ENCODE measurements around the gene BPIFB4. TPM values are rescaled to one million over a fixed set of nuclear protein-coding genes. Genes with fewer than 3 reads are reported as not detected.

Gene BPIFB4
- total and polyA plus RNA-seq, 2 of the 4 experiments (the other 2 are of a cell fraction) = not detected

DNA sequence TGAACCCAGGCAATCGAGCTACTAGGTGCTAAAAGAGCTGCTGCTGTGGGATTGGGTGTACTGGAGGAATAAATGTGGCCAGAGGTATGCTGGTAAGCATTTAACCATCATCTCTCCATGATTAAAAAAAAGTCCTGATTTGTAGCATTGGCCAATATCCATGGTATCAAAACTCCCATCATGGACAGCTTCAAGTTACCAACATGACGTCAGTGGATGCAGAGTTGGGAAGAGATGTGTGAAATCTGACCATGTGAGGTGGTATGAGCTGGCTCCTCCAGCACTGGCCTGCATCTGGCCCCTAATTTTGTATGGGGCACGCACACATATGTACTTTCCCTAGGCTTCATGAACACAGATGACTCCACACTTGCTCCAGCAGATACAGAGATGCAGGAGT, 11.7 kb downstream of the BPIFB4 start:
- dilution Hi-C loops (cut with HindIII; ENCODE audit: low sequenced_read_pairs, unreplicated experiment) = no loop called here

More for the DNA sequence above, 11.7 kb downstream of the BPIFB4 start:
- Histone ChIP-seq H3K27me3 (ENCODE audit: control insufficient read depth, insufficient read depth, low read length) (no peaks in the 10 kb centered on the region; the same call in none of the 2 replicates), H2BK20ac (ENCODE audit: low read depth, low read length) (no peak overlapping the region), H4K91ac (ENCODE audit: insufficient read depth, low read depth, low read length) (no peak overlapping the region), H2AK5ac (ENCODE audit: low read depth, low read length) (no peak overlapping the region), H3K4me1 (ENCODE audit: control insufficient read depth, insufficient read depth, low read length) (no peaks in the 10 kb centered on the region), H3K23ac (ENCODE audit: low read depth, low read length) (no peak overlapping the region), H3K4ac (ENCODE audit: low read depth, low read length) (no peak overlapping the region), H3K36me3 (ENCODE audit: control insufficient read depth, insufficient read depth, low read length) (no peaks in the 10 kb centered on the region), H2AFZ (replicated peaks; ENCODE audit: low read length, poor library complexity) (peak overlapping the region; percentile 51), H2BK5ac (ENCODE audit: low read depth, low read length, poor library complexity, severe bottlenecking) (no peak overlapping the region), H4K8ac (ENCODE audit: low read depth in 2 of 2, low read length in 2 of 2) (no peak overlapping the region), H3K4me2 (ENCODE audit: low read depth, low read length) (no peak overlapping the region), H3K27ac (ENCODE audit: insufficient read depth, low read length) (no peak overlapping the region), H2BK15ac (ENCODE audit: low read depth, low read length) (no peak overlapping the region), H2AK9ac (replicated peaks; ENCODE audit: low read depth, low read length, poor library complexity) (no peak overlapping the region), H3K9ac (ENCODE audit: low read depth, low read length) (no peak overlapping the region), H2BK120ac (ENCODE audit: low read depth, low read length) (no peak overlapping the region), H3K9me1 (ENCODE audit: insufficient read depth, low read length) (no peaks in the 10 kb centered on the region), H3K4me3 (ENCODE audit: insufficient read depth, low read depth, low read length) (no peak overlapping the region), H3K9me3 (ENCODE audit: control insufficient read depth, insufficient read depth, low read length) (no peaks in the 10 kb centered on the region), H4K20me1 (ENCODE audit: insufficient read depth, low read length) (no peaks in the 10 kb centered on the region), H3K56ac (ENCODE audit: extremely low read depth, insufficient read depth, low read length) (no peak overlapping the region), H4K5ac (ENCODE audit: low read depth, low read length) (no peak overlapping the region), H3K79me1 (ENCODE audit: low read depth in 1 of 2, low read length in 2 of 2) (no peaks in the 10 kb centered on the region), H3K14ac (replicated peaks; ENCODE audit: low read depth, low read length) (no peak overlapping the region), H3K18ac (ENCODE audit: low read depth, low read length) (no peak overlapping the region)
- CTCF ChIA-PET = no interaction called here
- no peak for ATAC-seq (ENCODE audit: low read depth)
- in situ Hi-C loops (cut with MboI; ENCODE audit: low sequenced_read_pairs) (no loop called here), intact Hi-C loops (cut with micrococcal nuclease) (no loop called here)
- TF ChIP-seq FOS (IDR thresholded peaks at IDR 0.05; ENCODE audit: low read depth, low read length) (no peak), SMC3 (IDR thresholded peaks at IDR 0.05; ENCODE audit: low read depth, low read length) (no peak), MAZ (IDR thresholded peaks at IDR 0.05; ENCODE audit: borderline replicate concordance, low read depth, low read length) (no peak), RCOR1 (IDR thresholded peaks at IDR 0.05; ENCODE audit: insufficient replicate concordance, low read length) (no peak), POLR2A (IDR thresholded peaks at IDR 0.05; ENCODE audit: low read depth, low read length) (no peak), RAD21 (IDR thresholded peaks at IDR 0.05; ENCODE audit: low read length) (no peak)
- TF ChIP-seq, protein P1, sequence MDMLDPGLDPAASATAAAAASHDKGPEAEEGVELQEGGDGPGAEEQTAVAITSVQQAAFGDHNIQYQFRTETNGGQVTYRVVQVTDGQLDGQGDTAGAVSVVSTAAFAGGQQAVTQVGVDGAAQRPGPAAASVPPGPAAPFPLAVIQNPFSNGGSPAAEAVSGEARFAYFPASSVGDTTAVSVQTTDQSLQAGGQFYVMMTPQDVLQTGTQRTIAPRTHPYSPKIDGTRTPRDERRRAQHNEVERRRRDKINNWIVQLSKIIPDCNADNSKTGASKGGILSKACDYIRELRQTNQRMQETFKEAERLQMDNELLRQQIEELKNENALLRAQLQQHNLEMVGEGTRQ (IDR thresholded peaks at IDR 0.05; ENCODE audit: low read depth, low read length) = no peak
- DNase-seq = no peak
- BruUV-seq (replicated peaks) = no TSS peak
- 38% methylated on average over 1 of the region's 3 CpGs; no CpG with 5 or more reads in 1 of the 2 experiments for WGBS, 2 experiments (ENCODE audit: extremely low coverage in 2 of 2, insufficient read length in 1 of 2)
- POLR2A ChIA-PET (ENCODE audit: unreplicated experiment) = no interaction called here

Measured in IMR-90 (cell line).